Trophoblast cell (in vitro differentiated cells and primary cell): ENCODE data around the gene TMEM232.

Source experiments
- DNase-seq, 2 donors: peaks; one replicate each; pipeline ENCODE4 v3.0.0-alpha.2; 2016
- H2AFZ ChIP-seq: 2 replicates; pipeline ENCODE4 v1.6.1; 2013; ENCODE audit warnings: low read length, moderate library complexity, mild to moderate bottlenecking; ENCODE audit not compliant: insufficient read depth, poor library complexity
- H2AK5ac ChIP-seq: 2 replicates; pipeline ENCODE4 v1.6.1; 2013; ENCODE audit warnings: mild to moderate bottlenecking, low read length
- H2BK120ac ChIP-seq: 2 replicates; pipeline ENCODE4 v1.6.1; 2013; ENCODE audit warnings: low read length, mild to moderate bottlenecking, moderate library complexity; ENCODE audit not compliant: insufficient read depth, poor library complexity
- H2BK12ac ChIP-seq: 2 replicates; pipeline ENCODE4 v1.6.1; 2013; ENCODE audit warnings: mild to moderate bottlenecking, low read length, moderate library complexity
- H2BK5ac ChIP-seq: 2 replicates; pipeline ENCODE4 v1.6.1; 2013; ENCODE audit warnings: low read length, low read depth, moderate library complexity, mild to moderate bottlenecking; ENCODE audit not compliant: poor library complexity
- H3K14ac ChIP-seq: 2 replicates; pipeline ENCODE4 v1.6.1; 2013; ENCODE audit warnings: mild to moderate bottlenecking, low read length
- H3K18ac ChIP-seq: 2 replicates; pipeline ENCODE4 v1.6.1; 2013; ENCODE audit warnings: mild to moderate bottlenecking, low read length
- H3K23ac ChIP-seq: 2 replicates; pipeline ENCODE4 v1.6.1; 2013; ENCODE audit warnings: low read length
- H3K27ac ChIP-seq: 2 replicates; pipeline ENCODE4 v1.5.1; 2013; ENCODE audit warnings: low read depth, mild to moderate bottlenecking, inconsistent platforms, low read length, moderate library complexity
- H3K27me3 ChIP-seq: 2 replicates; pipeline ENCODE4 v1.6.1; 2013; ENCODE audit warnings: inconsistent platforms, mild to moderate bottlenecking, low read length, moderate library complexity; ENCODE audit not compliant: insufficient read depth
- H3K36me3 ChIP-seq, 2 experiments: 1 replicate in 1 of 2; 2 replicates in 1 of 2; pipeline ENCODE4 v1.6.1; 2013; ENCODE audit warnings: low read length in 2 of 2, mild to moderate bottlenecking in 2 of 2, moderate library complexity in 1 of 2; ENCODE audit not compliant: insufficient read depth in 2 of 2, control insufficient read depth in 1 of 2
- H3K4ac ChIP-seq: 2 replicates; pipeline ENCODE4 v1.6.1; 2013; ENCODE audit warnings: low read depth, mild to moderate bottlenecking, low read length, moderate library complexity
- H3K4me1 ChIP-seq, 2 experiments: 1 replicate in 1 of 2; 2 replicates in 1 of 2; pipeline ENCODE4 v1.6.1; 2013; ENCODE audit warnings: low read length in 2 of 2, mild to moderate bottlenecking in 2 of 2, moderate library complexity in 1 of 2; ENCODE audit not compliant: insufficient read depth in 2 of 2, control insufficient read depth in 1 of 2
- H3K4me2 ChIP-seq: 2 replicates; pipeline ENCODE4 v1.6.1; 2013; ENCODE audit warnings: inconsistent platforms, mild to moderate bottlenecking, low read length, moderate library complexity
- H3K4me3 ChIP-seq: 2 replicates; pipeline ENCODE4 v1.5.1; 2013; ENCODE audit warnings: mild to moderate bottlenecking, low read depth, low read length, inconsistent platforms
- H3K79me1 ChIP-seq: one replicate; pipeline ENCODE4 v1.6.1; 2013; ENCODE audit warnings: low read length
- H3K79me2 ChIP-seq: 2 replicates; pipeline ENCODE4 v1.6.1; 2013; ENCODE audit warnings: low read length, mild to moderate bottlenecking; ENCODE audit not compliant: control insufficient read depth, insufficient read depth, poor library complexity
- H3K9ac ChIP-seq: 2 replicates; pipeline ENCODE4 v1.6.1; 2013; ENCODE audit warnings: mild to moderate bottlenecking, low read length
- H3K9me3 ChIP-seq: 2 replicates; pipeline ENCODE4 v1.6.1; 2013; ENCODE audit warnings: low read depth, mild to moderate bottlenecking, control low read depth, inconsistent platforms, low read length; ENCODE audit not compliant: insufficient read depth
- H4K12ac ChIP-seq: 2 replicates; pipeline ENCODE4 v1.6.1; 2013; ENCODE audit warnings: low read depth, mild to moderate bottlenecking, low read length, moderate library complexity
- H4K8ac ChIP-seq: 2 replicates; pipeline ENCODE4 v1.6.1; 2013; ENCODE audit warnings: low read depth, mild to moderate bottlenecking, low read length, moderate library complexity
- H4K91ac ChIP-seq: one replicate; pipeline ENCODE4 v1.6.1; 2013; ENCODE audit warnings: low read depth, mild to moderate bottlenecking, low read length, moderate library complexity
- WGBS: extraction: QIAGEN DNeasy Blood & Tissue Kit; methylation state at CpG from one replicate; pipeline ENCODE4 v1.1.7; 2013; ENCODE audit warnings: missing lambda C conversion rate; ENCODE audit not compliant: insufficient read length, insufficient coverage; ENCODE audit errors: extremely low coverage; 5-methylcytosine and 5-hydroxymethylcytosine counted together

The TMEM232 gene

GRCh38 chr5:110442856-110443255 lies 283.6 kb downstream of the TMEM232 start:
- no peak overlapping the region for H3K9ac ChIP-seq
- H3K79me1 ChIP-seq, result no peaks in the 10 kb centered on the region
- peaks cover 3 to 5% of the 10 kb centered on the region in 2 experiments for H3K4me1 ChIP-seq
- no peaks in the 10 kb centered on the region for H3K79me2 ChIP-seq
- no CpG with 5 or more reads among the region's 4 CpGs for WGBS
- H2BK120ac ChIP-seq, result no peak overlapping the region
- H3K27ac ChIP-seq, result no peak overlapping the region
- peak overlapping the region; percentile 56 for H2AK5ac ChIP-seq
- no peak for DNase-seq
- H3K23ac ChIP-seq, result no peak overlapping the region
- no peak overlapping the region for H2AFZ ChIP-seq
- no peak overlapping the region for H3K4me2 ChIP-seq
- no peak overlapping the region for H3K4ac ChIP-seq
- no peaks in the 10 kb centered on the region for H3K27me3 ChIP-seq
- no peaks in the 10 kb centered on the region for H3K36me3 ChIP-seq
- H3K14ac ChIP-seq, result no peak overlapping the region
- no peak overlapping the region for H2BK12ac ChIP-seq
- no peaks in the 10 kb centered on the region for H3K9me3 ChIP-seq
- H2BK5ac ChIP-seq, result no peak overlapping the region
- H3K4me3 ChIP-seq, result no peak overlapping the region
- no peak overlapping the region for H4K12ac ChIP-seq
- no peak overlapping the region for H4K8ac ChIP-seq
- no peak overlapping the region for H3K18ac ChIP-seq
- H4K91ac ChIP-seq, result no peak overlapping the region

GRCh38 chr5:110441035-110441434 lies 285.4 kb downstream of the TMEM232 start:
- no peaks in the 10 kb centered on the region for H3K9me3 ChIP-seq
- no peaks in the 10 kb centered on the region for H3K36me3 ChIP-seq
- H3K79me1 ChIP-seq, result no peaks in the 10 kb centered on the region
- no peak overlapping the region for H2AK5ac ChIP-seq
- H3K23ac ChIP-seq, result no peak overlapping the region
- H4K12ac ChIP-seq, result no peak overlapping the region
- H3K79me2 ChIP-seq, result no peaks in the 10 kb centered on the region
- no CpG with 5 or more reads among the region's 2 CpGs for WGBS
- no peak overlapping the region for H2AFZ ChIP-seq
- no peaks in the 10 kb centered on the region for H3K27me3 ChIP-seq
- H3K18ac ChIP-seq, result no peak overlapping the region
- no peak overlapping the region for H2BK5ac ChIP-seq
- no peak overlapping the region for H3K4me2 ChIP-seq
- no peak overlapping the region for H3K4ac ChIP-seq
- no peak overlapping the region for H4K8ac ChIP-seq
- no peak overlapping the region for H3K9ac ChIP-seq
- no peak overlapping the region for H2BK120ac ChIP-seq
- H3K4me3 ChIP-seq, result no peak overlapping the region
- no peak overlapping the region for H3K14ac ChIP-seq
- no peak overlapping the region for H2BK12ac ChIP-seq
- no peak overlapping the region for H3K27ac ChIP-seq
- peaks cover 3 to 5% of the 10 kb centered on the region in 2 experiments for H3K4me1 ChIP-seq
- H4K91ac ChIP-seq, result no peak overlapping the region
- peak; percentile 10 to 48 for DNase-seq

- WGBS, result no CpG with 5 or more reads among the region's 2 CpGs
- Histone ChIP-seq H4K91ac (no peak overlapping the region), H2BK5ac (no peak overlapping the region)
Measured at GRCh38 chr5:110440058-110440457, 286.4 kb downstream of the TMEM232 start.

GRCh38 chr5:110439296-110439695 lies 287.2 kb downstream of the TMEM232 start:
- Histone ChIP-seq H3K23ac (no peak overlapping the region), H3K4me1 (peaks cover 3% of the 10 kb centered on the region in 2 experiments), H3K79me2 (no peaks in the 10 kb centered on the region), H2AK5ac (no peak overlapping the region), H3K27ac (no peak overlapping the region), H3K4me2 (no peak overlapping the region), H2BK12ac (no peak overlapping the region), H3K18ac (no peak overlapping the region), H3K4me3 (no peak overlapping the region), H3K4ac (no peak overlapping the region), H4K8ac (no peak overlapping the region), H4K12ac (no peak overlapping the region), H2AFZ (no peak overlapping the region), H4K91ac (no peak overlapping the region), H3K79me1 (no peaks in the 10 kb centered on the region), H3K14ac (no peak overlapping the region), H2BK120ac (no peak overlapping the region), H2BK5ac (no peak overlapping the region), H3K9ac (no peak overlapping the region), H3K36me3 (no peaks in the 10 kb centered on the region), H3K27me3 (no peaks in the 10 kb centered on the region), H3K9me3 (no peaks in the 10 kb centered on the region)
- no peak for DNase-seq
- WGBS, result no CpG with 5 or more reads among the region's 3 CpGs

More at GRCh38 chr5:110440058-110440457, 286.4 kb downstream of the TMEM232 start:
- Histone ChIP-seq H3K27me3 (no peaks in the 10 kb centered on the region), H2AK5ac (no peak overlapping the region), H3K27ac (no peak overlapping the region), H3K9me3 (no peaks in the 10 kb centered on the region), H4K8ac (no peak overlapping the region), H3K14ac (no peak overlapping the region), H3K4me3 (no peak overlapping the region), H3K79me2 (no peaks in the 10 kb centered on the region), H3K4me1 (peaks cover 3% of the 10 kb centered on the region in 2 experiments), H4K12ac (no peak overlapping the region), H3K4ac (no peak overlapping the region), H3K79me1 (no peaks in the 10 kb centered on the region), H3K23ac (no peak overlapping the region), H3K4me2 (no peak overlapping the region), H2BK120ac (no peak overlapping the region), H3K36me3 (no peaks in the 10 kb centered on the region), H2AFZ (no peak overlapping the region), H3K9ac (no peak overlapping the region), H3K18ac (no peak overlapping the region), H2BK12ac (no peak overlapping the region)
- DNase-seq, result no peak
